Activated CD8-positive, alpha-beta memory T cell treated with anti-CD3 and anti-CD28 coated beads for 48 hours (primary cell): ENCODE data around the gene ICA1L.

Experiments
- DNase-seq, 3 experiments: peaks; one replicate each; pipeline ENCODE4 v3.0.0-alpha.2; 2020; ENCODE audit warnings: low read depth in 2 of 3, low spot score in 2 of 3

ICA1L gene

DNA sequence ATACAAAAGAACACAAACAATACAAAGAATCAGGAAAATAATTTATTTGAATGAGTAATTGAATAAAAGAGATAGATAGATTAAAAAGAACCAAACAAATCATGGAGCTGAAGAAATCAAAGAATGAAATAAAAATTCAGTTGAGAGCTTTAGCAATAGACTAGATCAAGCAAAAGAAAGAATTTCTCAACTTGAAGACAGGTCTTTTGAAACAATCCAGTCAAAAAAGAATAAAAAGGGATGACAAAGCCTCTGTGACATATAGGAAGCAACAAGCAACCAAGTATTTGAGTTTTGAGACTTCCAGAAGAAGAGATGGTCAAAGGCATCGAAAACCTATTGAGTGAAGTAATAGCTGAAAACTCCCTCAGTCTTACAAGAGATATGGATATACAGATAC, 128.0 kb downstream of the ICA1L start:
- no peak for DNase-seq

DNA sequence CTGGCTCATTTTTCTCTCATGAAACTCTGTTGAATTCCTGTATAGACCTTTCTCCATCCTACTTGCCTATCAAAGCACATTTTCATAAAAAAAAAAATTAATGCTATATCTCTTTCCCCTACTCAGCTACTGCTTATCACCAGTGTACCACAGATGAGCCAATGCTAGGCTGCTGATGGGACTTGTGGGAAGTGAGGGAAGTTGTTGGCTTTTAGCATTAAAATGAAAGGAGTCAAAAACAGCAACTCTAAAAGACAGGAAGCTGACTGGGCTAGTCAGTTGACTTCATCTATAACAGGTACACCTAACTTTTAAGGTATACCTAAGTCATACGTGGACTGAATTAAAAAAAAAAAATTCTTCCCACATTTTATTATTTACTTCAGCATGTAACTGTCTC, 134.7 kb downstream of the ICA1L start:
- no peak for DNase-seq

DNA sequence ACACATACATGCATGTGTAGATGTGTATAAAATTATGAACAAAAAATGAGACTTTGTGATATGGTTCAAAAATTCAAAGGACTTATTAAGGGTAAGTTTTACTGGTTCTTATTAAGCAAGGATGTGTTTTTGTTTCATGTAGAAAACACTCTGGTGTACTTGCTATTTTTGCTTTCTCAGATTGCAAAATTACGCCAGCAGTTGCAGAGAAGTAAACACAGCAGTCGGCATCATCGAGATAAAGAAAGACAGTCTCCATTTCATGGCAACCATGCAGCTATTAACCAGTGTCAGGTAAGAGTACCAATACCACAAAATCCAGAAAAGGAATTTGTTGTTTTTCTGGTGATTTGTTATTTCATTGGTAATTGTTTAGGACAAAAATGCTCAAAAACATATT, 145.5 kb downstream of the ICA1L start:
- DNase-seq, result no peak

DNA sequence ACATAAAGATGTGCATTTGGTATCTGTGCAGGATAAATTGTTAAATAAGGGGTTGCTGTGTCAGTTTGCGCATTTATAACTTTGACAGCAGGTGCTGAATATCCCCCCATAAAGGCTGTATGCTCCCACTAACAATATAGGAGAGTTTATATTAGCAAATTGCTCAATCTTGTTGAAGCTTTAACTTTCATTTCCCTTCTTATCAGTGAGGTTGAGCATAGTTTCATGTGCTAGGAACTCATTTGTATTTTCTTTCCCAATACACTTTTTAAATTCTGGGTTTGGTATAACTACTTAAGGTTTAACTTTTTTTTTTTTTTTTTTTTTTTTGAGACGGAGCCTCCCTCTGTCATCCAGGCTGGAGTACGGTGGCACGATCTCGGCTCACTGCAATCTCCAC, 147.8 kb downstream of the ICA1L start:
- no peak for DNase-seq
